SK-N-SH (cell line): ENCODE data around the gene C5orf52.

Experiments
- EP300 ChIP-seq, 2 experiments: IDR thresholded peaks; 2 replicates each; pipeline versions ENCODE4 v1.4.0 to v1.6.1; 2012; ENCODE audit warnings: borderline replicate concordance in 1 of 2, low read depth in 1 of 2, low read length in 1 of 2
- GATA2 ChIP-seq: sonication (generic); formaldehyde crosslinking; IDR thresholded peaks from 2 replicates; pipeline ENCODE4 v1.5.0; 2020; ENCODE audit warnings: mild to moderate bottlenecking, missing genetic modification reagents
- POLR2AphosphoS5 ChIP-seq: IDR thresholded peaks from 2 replicates; pipeline ENCODE4 v1.6.1; 2012; ENCODE audit warnings: low read depth, low read length
- RAD21 ChIP-seq: IDR thresholded peaks from 2 replicates; pipeline ENCODE4 v1.6.1; 2012; ENCODE audit warnings: mild to moderate bottlenecking, low read length
- SIN3A ChIP-seq: IDR thresholded peaks from 2 replicates; pipeline ENCODE4 v1.6.1; 2012; ENCODE audit warnings: low read depth, mild to moderate bottlenecking, low read length, moderate library complexity, borderline replicate concordance
- TEAD4 ChIP-seq: IDR thresholded peaks from 2 replicates; pipeline ENCODE4 v1.4.0; 2012; ENCODE audit warnings: mild to moderate bottlenecking, borderline replicate concordance; ENCODE audit not compliant: insufficient read depth
- TF ChIP-seq, protein P1 (sequence below): fragments of 200-600 bp; sonication (generic); IDR thresholded peaks from 2 replicates; pipeline ENCODE4 v1.6.1; 2017; ENCODE audit warnings: antibody characterized with exemption, mild to moderate bottlenecking, moderate library complexity
- TF ChIP-seq, protein P2 (sequence below): IDR thresholded peaks from 2 replicates; pipeline ENCODE4 v1.4.0; 2012; ENCODE audit warnings: low read depth
- TF ChIP-seq, protein P3 (sequence below): IDR thresholded peaks from 2 replicates; pipeline ENCODE4 v1.6.1; 2012; ENCODE audit warnings: mild to moderate bottlenecking, low read depth, low read length, moderate library complexity
- TF ChIP-seq, protein P4 (sequence below): IDR thresholded peaks from 2 replicates; pipeline ENCODE4 v1.4.0; 2012; ENCODE audit warnings: low read depth, borderline replicate concordance

DNA sequence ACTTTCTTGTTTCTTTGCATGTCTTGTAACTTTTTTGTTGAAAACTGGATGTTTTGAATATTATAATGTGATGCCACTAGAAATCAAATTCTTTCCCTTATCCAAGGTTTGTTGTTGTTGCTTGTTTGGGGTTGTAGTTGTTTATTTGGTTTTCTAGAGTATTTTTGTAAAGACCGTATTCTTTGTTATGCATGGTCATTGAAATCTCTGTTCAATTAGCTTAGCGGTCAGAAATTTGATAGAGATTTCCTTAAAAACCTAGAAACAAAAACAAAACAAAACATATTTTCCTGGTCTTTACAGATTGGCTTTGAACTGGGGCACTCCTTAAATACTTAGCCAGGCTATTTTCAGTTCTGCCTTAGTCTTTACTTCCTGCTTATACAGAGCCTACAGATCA is 41.0 kb upstream of the C5orf52 start:
- TF ChIP-seq POLR2AphosphoS5 (no peak), EP300 (IDR thresholded peaks at IDR 0.05; ENCODE audit: borderline replicate concordance in 1 of 2, low read depth in 1 of 2, low read length in 1 of 2) (no peak), SIN3A (no peak), RAD21 (no peak), TEAD4 (no peak), GATA2 (no peak)
- TF ChIP-seq, protein P1, sequence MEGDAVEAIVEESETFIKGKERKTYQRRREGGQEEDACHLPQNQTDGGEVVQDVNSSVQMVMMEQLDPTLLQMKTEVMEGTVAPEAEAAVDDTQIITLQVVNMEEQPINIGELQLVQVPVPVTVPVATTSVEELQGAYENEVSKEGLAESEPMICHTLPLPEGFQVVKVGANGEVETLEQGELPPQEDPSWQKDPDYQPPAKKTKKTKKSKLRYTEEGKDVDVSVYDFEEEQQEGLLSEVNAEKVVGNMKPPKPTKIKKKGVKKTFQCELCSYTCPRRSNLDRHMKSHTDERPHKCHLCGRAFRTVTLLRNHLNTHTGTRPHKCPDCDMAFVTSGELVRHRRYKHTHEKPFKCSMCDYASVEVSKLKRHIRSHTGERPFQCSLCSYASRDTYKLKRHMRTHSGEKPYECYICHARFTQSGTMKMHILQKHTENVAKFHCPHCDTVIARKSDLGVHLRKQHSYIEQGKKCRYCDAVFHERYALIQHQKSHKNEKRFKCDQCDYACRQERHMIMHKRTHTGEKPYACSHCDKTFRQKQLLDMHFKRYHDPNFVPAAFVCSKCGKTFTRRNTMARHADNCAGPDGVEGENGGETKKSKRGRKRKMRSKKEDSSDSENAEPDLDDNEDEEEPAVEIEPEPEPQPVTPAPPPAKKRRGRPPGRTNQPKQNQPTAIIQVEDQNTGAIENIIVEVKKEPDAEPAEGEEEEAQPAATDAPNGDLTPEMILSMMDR = no peak
- TF ChIP-seq, protein P2, sequence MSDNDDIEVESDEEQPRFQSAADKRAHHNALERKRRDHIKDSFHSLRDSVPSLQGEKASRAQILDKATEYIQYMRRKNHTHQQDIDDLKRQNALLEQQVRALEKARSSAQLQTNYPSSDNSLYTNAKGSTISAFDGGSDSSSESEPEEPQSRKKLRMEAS = no peak
- TF ChIP-seq, protein P3, sequence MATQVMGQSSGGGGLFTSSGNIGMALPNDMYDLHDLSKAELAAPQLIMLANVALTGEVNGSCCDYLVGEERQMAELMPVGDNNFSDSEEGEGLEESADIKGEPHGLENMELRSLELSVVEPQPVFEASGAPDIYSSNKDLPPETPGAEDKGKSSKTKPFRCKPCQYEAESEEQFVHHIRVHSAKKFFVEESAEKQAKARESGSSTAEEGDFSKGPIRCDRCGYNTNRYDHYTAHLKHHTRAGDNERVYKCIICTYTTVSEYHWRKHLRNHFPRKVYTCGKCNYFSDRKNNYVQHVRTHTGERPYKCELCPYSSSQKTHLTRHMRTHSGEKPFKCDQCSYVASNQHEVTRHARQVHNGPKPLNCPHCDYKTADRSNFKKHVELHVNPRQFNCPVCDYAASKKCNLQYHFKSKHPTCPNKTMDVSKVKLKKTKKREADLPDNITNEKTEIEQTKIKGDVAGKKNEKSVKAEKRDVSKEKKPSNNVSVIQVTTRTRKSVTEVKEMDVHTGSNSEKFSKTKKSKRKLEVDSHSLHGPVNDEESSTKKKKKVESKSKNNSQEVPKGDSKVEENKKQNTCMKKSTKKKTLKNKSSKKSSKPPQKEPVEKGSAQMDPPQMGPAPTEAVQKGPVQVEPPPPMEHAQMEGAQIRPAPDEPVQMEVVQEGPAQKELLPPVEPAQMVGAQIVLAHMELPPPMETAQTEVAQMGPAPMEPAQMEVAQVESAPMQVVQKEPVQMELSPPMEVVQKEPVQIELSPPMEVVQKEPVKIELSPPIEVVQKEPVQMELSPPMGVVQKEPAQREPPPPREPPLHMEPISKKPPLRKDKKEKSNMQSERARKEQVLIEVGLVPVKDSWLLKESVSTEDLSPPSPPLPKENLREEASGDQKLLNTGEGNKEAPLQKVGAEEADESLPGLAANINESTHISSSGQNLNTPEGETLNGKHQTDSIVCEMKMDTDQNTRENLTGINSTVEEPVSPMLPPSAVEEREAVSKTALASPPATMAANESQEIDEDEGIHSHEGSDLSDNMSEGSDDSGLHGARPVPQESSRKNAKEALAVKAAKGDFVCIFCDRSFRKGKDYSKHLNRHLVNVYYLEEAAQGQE = no peak
- TF ChIP-seq, protein P4, sequence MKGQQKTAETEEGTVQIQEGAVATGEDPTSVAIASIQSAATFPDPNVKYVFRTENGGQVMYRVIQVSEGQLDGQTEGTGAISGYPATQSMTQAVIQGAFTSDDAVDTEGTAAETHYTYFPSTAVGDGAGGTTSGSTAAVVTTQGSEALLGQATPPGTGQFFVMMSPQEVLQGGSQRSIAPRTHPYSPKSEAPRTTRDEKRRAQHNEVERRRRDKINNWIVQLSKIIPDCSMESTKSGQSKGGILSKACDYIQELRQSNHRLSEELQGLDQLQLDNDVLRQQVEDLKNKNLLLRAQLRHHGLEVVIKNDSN = no peak
